Fibroblast of the aortic adventitia (primary cell): ENCODE measurements around the gene SCAMP4. TPM values are rescaled to one million over a fixed set of nuclear protein-coding genes. Genes with fewer than 3 reads are reported as not detected.
A peak's percentile ranks its signal among the peaks of the same experiment; 100 is the strongest.

Experiments used
- DNase-seq: peaks from one replicate; pipeline ENCODE4 v3.0.0-alpha.2; 2010; ENCODE audit warnings: low read depth
- H3K4me3 ChIP-seq: 2 replicates; pipeline ENCODE4 v1.5.1; 2011; ENCODE audit warnings: low read depth, mild to moderate bottlenecking, control low read depth, low read length, moderate library complexity
- total RNA-seq: library from RNA; depleted of rRNA; stranded (reverse); fragments of >200 nt; gene quantifications from 2 replicates; pipeline ENCODE4 v1.2.3, GENCODE V29; 2012; ENCODE audit warnings: low replicate concordance
- TF ChIP-seq, protein P1 (sequence below): IDR thresholded peaks from 2 replicates; pipeline ENCODE4 v1.5.1; 2011; ENCODE audit warnings: mild to moderate bottlenecking, low read length, control low read depth, inconsistent platforms; ENCODE audit not compliant: insufficient read depth

SCAMP4 gene
- total RNA-seq, 1 donor: 59.3 TPM

DNA sequence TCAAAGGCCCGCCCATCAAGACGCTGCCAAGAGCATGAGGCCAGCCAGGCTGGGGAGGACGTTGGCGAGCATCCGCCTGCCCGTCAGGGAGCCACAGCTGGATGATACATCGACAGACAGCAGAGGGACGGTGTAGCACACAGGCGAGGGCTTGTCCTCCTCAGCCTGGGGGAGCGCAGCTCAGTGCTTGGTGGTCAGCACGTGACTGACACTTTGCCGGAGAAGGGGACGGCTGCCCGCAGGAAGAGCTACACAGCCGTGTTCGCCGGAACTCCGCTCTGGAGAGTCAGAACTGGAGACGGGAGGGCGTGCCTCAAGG, 69.9 kb downstream of the SCAMP4 start:
- no peak overlapping the region for H3K4me3 ChIP-seq
- DNase-seq: peak; percentile 43
- TF ChIP-seq, protein P1, sequence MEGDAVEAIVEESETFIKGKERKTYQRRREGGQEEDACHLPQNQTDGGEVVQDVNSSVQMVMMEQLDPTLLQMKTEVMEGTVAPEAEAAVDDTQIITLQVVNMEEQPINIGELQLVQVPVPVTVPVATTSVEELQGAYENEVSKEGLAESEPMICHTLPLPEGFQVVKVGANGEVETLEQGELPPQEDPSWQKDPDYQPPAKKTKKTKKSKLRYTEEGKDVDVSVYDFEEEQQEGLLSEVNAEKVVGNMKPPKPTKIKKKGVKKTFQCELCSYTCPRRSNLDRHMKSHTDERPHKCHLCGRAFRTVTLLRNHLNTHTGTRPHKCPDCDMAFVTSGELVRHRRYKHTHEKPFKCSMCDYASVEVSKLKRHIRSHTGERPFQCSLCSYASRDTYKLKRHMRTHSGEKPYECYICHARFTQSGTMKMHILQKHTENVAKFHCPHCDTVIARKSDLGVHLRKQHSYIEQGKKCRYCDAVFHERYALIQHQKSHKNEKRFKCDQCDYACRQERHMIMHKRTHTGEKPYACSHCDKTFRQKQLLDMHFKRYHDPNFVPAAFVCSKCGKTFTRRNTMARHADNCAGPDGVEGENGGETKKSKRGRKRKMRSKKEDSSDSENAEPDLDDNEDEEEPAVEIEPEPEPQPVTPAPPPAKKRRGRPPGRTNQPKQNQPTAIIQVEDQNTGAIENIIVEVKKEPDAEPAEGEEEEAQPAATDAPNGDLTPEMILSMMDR: no peak

Other genes starting within 250 kb of the SCAMP4 start
- not detected in 2 replicates for gene ONECUT3, start 151.9 kb upstream of the SCAMP4 start, total RNA-seq
- 0.16 and 3.3 TPM in 2 replicates for gene ATP8B3, start 93.1 kb upstream of the SCAMP4 start, total RNA-seq
- 9.0 and 13.0 TPM in 2 replicates for gene REXO1, start 56.9 kb upstream of the SCAMP4 start, total RNA-seq
- gene KLF16, start 41.8 kb upstream of the SCAMP4 start, total RNA-seq: 6.5 and 7.3 TPM in 2 replicates
- gene ABHD17A, start 19.9 kb upstream of the SCAMP4 start, total RNA-seq: 48.0 and 51.2 TPM in 2 replicates
- gene ADAT3, start within 50 bp of the SCAMP4 start, total RNA-seq: 2.6 and 4.2 TPM in 2 replicates
- 29.6 and 47.5 TPM in 2 replicates for gene CSNK1G2, start 35.8 kb downstream of the SCAMP4 start, total RNA-seq
- gene BTBD2, start 110.3 kb downstream of the SCAMP4 start, total RNA-seq: 15.5 and 59.3 TPM in 2 replicates
- 75.8 and 84.3 TPM in 2 replicates for gene MKNK2, start 145.8 kb downstream of the SCAMP4 start, total RNA-seq
- 7.4 and 40.4 TPM in 2 replicates for gene MOB3A, start 190.9 kb downstream of the SCAMP4 start, total RNA-seq
- 0.16 and 1.4 TPM in 2 replicates for gene IZUMO4, start 191.5 kb downstream of the SCAMP4 start, total RNA-seq
- 82.7 and 102 TPM in 2 replicates for gene AP3D1, start 246.2 kb downstream of the SCAMP4 start, total RNA-seq